ENCODE data around the gene PCDHGA2. TPM values are rescaled to one million over a fixed set of nuclear protein-coding genes. Genes with fewer than 3 reads are reported as not detected.
A peak's percentile ranks its signal among the peaks of the same experiment; 100 is the strongest.
"Not testable (repeated sequence)": the region's sequence is repeated elsewhere in the genome, so short reads cannot be mapped to it uniquely, and the experiment has no call there.

Gene PCDHGA2
- total RNA-seq, 1 donor from 2014 or later: 1.4 TPM

DNA sequence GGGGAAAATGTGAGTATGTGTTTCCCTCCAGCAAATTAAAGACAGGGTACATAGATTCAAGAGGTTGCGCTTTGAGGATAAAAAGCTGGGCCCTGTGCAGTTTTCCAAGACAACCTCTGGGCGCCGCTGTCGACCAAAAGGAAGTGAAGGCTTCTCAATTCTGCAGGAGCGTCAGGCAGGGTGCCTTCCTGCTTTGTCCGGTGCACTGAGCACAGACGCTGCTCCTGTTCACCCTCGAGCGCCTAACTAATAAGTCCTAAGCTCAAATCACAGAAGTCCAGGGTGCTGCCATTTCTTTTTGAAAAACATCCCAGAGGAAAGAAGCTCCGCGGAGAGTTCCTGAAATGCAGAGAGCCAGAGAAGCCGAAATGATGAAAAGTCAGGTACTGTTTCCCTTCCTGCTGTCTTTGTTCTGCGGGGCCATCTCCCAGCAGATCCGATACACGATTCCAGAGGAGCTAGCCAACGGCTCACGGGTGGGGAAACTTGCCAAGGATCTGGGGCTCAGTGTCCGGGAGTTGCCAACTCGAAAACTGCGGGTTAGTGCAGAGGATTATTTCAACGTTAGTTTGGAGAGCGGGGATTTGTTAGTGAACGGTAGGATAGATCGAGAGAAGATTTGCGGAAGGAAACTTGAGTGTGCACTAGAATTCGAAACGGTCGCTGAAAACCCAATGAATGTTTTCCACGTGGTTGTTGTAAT lies 11.5 kb downstream of the PCDHGA2 start, which contains the start of gene PCDHGB1:
Gene PCDHGB1 (plus strand): TSS at position 183 of the 703 bp plus-strand sequence. CDS start 162 bp downstream, at position 345.
- DNase-seq: peak; percentile 62

DNA sequence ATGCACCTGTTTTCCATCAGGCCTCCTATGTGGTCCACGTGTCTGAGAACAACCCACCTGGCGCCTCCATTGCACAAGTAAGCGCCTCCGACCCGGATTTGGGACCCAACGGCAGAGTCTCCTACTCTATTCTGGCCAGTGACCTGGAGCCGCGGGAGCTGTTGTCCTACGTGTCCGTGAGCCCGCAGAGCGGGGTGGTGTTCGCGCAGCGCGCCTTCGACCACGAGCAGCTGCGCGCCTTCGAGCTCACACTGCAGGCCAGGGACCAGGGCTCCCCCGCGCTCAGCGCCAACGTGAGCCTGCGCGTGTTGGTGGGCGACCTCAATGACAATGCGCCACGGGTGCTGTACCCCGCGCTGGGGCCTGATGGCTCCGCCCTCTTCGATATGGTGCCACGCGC lies 13.0 kb downstream of the PCDHGA2 start:
- no peak for DNase-seq

DNA sequence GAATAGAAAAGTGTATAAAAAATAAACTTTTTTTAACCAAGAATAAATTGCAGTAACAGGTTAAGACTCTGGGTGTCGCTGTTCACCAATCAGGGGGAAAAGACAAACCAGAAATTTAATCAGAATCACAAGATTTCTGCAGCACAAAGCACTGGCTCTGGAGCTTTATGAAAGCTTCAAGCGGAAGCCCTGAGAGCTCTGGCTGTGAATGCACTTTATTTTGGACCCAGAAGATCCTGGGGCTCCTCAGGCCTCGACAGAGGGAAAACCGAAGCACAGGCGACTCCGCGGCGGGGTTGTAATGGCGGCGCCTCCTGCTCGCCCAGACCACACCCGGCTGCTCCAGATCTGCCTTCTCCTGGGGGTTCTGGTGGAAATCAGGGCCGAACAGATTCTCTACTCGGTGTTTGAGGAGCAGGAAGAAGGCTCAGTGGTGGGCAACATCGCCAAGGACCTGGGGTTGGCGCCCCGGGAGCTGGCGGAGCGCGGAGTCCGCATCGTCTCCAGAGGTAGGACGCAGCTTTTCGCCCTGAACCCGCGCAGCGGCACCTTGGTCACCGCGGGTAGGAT lies 16.4 kb downstream of the PCDHGA2 start, which contains the start of gene PCDHGA4:
Gene PCDHGA4 (plus strand): TSS at position 122 of the 570 bp plus-strand sequence. CDS start 87 bp downstream, at position 209.
- peak; percentile 51 for DNase-seq

DNA sequence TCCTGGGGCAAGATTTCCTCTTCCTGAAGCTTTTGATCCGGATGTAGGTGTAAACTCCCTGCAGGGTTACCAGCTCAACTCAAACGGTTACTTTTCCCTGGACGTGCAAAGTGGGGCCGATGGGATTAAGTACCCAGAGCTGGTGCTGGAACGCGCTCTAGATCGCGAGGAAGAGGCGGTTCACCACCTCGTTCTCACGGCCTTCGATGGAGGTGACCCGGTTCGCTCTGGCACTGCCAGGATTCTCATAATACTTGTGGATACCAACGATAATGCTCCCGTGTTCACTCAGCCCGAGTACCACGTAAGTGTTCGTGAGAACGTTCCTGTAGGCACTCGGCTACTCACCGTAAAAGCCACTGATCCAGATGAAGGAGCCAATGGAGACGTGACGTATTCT lies 17.1 kb downstream of the PCDHGA2 start:
- no peak for DNase-seq

DNA sequence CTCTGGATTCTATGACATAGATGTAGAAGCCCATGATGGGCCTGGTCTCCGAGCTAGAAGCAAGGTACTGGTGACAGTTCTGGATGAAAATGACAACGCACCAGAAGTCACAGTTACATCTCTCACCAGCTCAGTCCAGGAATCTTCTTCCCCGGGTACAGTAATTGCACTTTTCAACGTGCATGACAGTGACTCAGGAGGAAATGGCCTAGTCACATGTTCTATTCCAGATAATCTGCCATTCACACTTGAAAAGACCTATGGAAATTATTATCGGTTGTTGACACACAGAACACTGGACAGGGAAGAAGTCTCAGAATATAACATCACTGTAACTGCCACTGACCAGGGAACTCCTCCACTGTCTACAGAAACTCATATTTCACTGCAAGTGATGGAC lies 17.6 kb downstream of the PCDHGA2 start:
- no peak for DNase-seq

DNA sequence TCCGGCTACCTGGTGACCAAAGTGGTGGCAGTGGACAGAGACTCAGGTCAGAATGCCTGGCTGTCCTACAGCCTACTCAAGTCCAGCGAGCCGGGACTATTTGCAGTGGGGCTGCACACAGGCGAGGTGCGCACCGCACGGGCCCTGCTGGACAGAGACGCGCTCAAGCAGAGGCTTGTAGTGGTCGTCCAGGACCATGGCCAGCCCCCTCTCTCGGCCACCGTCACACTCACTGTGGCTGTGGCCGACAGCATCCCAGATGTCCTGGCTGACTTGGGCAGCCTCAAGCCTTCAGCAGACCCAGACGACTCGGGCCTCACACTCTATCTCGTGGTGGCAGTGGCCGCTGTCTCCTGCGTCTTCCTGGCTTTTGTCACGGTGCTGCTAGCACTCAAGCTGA lies 18.4 kb downstream of the PCDHGA2 start:
- no peak for DNase-seq

DNA sequence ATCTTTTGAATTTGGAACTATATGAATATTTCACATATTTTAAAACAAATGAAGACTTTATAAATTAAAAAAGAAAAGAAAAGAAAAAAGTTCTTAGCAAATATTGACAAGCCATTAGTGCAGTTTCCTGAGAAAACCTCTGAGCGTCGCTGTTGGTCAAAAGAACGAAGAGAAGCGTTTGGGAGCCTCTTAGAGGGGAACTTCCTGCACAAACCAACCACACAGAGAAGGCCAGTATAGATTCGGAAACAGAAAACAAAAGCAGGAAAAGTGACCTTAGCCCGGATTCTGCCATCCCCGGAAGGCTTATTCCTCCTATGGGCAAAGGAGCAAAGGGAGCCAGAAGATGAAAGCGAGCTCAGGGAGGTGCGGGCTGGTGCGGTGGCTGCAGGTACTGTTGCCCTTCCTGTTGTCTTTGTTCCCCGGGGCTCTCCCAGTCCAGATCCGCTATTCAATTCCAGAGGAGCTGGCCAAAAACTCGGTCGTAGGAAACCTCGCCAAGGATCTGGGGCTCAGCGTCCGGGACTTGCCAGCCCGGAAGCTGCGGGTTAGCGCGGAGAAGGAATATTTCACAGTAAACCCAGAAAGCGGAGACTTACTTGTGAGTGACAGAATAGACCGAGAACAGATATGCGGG lies 21.3 kb downstream of the PCDHGA2 start, which contains the start of gene PCDHGB2:
Gene PCDHGB2 (plus strand): TSS at position 205 of the 637 bp plus-strand sequence. CDS start 142 bp downstream, at position 347.
- DNase-seq: peak; percentile 70

DNA sequence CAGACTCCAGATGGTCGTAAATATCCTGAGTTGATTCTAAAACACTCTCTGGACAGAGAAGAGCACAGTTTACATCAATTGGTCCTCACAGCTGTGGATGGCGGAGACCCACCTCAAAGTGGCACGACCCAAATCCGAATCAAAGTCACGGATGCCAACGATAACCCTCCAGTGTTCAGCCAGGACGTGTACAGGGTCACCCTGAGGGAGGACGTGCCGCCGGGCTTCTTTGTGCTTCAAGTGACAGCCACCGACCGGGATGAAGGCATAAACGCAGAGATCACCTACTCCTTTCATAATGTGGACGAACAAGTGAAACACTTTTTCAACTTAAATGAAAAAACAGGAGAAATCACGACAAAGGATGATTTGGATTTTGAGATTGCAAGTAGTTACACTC lies 22.1 kb downstream of the PCDHGA2 start:
- no peak for DNase-seq

DNA sequence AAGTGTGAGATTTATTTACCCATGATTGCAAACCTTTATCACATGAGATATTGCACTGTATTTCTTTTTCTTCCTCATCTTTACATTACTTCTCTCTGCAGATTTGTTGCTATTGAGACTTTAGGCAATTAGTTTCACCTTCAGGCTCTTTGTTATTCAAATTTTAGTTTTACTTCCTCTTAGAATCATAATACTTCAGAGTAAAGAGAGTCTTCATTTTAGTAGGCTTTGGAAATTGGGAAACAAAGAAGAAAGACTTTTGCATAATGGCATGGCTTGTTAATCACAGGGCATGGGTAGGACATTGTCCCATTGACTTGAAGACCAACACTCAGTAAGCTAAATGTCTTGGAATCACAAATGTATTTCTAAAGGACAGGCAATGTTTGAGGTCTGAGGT lies 24.2 kb downstream of the PCDHGA2 start:
- DNase-seq: no peak

DNA sequence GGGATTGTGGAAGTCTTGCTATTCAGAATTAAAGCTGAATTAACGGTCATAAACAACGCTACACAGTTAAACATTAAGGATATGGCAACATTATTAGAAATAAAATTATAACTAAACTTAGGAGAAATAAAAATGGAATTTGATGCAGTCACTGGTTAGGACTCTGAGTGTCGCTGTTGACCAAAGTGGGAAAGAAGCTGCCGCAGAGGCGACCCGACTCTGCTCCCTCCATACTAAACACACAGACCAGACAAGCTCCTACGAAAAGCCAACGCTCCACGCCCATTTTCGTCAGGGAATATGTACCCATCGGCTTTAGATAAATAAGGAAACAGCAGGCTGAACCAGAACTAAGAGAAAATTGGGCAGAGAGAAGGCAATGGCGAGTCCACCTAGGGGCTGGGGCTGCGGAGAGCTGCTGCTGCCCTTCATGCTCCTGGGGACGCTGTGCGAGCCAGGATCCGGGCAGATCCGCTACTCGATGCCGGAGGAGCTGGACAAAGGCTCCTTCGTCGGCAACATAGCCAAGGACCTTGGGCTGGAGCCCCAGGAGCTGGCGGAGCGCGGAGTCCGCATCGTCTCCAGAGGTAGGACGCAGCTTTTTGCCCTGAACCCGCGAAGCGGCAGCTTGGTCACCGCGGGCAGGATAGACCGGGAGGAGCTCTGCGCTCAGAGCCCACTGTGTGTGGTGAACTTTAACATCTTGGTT lies 25.5 kb downstream of the PCDHGA2 start, which contains the start of gene PCDHGA5:
Gene PCDHGA5 (plus strand): TSS at position 211 of the 709 bp plus-strand sequence. CDS start 169 bp downstream, at position 380.
- peak; percentile 32 for DNase-seq

DNA sequence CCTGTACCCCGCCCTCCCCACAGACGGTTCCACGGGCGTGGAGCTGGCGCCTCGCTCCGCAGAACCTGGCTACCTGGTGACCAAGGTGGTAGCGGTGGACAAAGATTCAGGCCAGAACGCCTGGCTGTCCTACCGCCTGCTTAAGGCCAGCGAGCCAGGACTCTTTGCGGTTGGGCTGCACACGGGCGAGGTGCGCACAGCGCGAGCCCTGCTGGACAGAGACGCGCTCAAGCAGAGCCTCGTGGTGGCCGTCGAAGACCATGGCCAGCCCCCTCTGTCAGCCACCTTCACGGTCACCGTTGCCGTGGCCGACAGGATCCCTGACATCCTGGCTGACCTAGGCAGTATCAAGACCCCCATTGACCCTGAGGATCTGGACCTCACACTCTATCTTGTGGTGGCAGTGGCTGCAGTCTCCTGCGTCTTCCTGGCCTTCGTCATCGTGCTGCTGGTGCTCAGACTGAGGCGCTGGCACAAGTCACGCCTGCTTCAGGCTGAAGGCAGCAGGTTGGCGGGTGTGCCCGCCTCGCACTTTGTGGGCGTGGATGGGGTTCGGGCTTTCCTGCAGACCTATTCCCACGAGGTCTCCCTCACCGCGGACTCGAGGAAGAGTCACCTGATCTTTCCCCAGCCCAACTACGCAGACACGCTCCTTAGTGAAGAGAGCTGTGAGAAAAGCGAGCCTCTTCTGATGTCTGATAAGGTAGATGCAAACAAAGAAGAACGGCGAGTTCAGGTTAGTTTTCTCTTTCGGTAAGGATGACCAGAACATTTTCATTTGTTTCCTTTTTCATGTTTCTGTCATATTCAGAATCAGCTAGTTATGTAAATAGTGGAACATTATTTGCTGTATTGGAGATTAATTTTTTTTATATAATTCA lies 27.7 kb downstream of the PCDHGA2 start:
- DNase-seq: no peak

DNA sequence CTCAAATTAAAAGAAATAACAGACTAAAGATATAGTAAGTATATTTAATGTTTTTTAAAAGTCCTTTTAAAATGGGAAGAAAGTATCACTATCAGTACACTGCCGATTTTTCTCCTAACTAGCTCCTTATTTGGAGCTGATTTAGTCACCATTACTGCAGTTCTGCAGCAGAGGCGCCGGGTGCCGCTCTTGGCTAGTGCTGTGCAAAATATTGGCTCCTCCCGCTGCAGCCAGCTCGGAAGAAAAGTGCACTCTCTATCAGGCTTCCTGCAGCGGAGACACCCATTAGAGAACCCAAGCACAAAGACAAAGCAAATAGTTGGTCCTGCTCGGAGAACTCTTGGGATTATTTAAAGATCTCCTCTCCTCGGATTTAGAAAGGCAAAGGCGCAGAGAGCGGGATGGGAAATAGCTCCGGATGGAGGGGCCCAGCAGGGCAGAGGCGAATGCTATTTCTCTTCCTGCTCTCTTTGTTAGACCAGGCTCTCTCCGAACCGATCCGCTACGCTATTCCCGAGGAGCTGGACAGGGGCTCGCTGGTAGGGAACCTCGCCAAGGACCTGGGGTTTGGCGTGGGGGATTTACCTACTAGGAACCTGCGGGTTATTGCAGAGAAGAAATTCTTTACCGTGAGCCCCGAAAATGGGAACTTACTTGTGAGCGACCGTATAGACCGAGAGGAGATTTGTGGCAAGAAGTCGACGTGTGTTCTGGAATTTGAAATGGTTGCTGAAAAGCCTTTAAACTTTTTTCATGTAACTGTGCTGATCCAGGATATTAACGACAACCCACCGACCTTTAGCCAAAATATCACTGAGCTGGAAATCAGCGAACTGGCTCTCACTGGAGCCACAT lies 31.7 kb downstream of the PCDHGA2 start, which contains the start of gene PCDHGB3:
Gene PCDHGB3 (plus strand): TSS at position 249 of the 855 bp plus-strand sequence. CDS start 153 bp downstream, at position 402.
- DNase-seq: peak; percentile 72

DNA sequence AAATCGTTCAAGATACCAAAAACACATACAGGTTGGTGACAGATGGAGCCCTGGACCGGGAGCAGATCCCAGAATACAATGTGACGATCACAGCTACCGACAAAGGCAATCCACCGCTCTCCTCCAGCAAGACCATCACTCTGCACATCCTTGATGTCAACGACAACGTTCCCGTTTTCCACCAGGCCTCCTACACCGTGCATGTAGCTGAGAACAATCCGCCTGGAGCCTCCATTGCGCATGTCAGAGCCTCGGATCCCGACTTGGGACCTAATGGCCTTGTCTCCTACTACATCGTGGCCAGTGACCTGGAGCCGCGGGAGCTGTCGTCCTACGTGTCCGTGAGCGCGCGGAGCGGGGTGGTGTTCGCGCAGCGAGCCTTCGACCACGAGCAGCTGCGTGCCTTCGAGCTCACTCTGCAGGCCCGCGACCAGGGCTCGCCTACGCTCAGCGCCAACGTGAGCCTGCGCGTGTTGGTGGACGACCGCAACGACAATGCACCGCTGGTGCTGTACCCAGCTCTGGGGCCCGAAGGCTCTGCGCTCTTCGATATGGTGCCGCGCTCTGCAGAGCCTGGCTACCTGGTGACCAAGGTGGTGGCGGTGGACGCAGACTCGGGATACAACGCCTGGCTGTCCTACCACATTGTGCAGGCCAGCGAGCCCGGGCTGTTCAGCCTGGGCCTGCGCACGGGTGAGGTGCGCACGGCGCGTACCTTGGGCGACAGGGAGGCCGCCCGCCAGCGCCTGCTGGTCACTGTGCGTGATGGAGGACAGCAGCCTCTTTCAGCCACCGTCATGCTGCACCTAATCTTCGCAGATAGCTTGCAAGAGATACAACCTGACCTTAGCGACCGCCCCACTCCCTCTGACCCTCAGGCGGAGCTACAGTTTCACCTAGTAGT lies 33.3 kb downstream of the PCDHGA2 start:
- no peak for DNase-seq

DNA sequence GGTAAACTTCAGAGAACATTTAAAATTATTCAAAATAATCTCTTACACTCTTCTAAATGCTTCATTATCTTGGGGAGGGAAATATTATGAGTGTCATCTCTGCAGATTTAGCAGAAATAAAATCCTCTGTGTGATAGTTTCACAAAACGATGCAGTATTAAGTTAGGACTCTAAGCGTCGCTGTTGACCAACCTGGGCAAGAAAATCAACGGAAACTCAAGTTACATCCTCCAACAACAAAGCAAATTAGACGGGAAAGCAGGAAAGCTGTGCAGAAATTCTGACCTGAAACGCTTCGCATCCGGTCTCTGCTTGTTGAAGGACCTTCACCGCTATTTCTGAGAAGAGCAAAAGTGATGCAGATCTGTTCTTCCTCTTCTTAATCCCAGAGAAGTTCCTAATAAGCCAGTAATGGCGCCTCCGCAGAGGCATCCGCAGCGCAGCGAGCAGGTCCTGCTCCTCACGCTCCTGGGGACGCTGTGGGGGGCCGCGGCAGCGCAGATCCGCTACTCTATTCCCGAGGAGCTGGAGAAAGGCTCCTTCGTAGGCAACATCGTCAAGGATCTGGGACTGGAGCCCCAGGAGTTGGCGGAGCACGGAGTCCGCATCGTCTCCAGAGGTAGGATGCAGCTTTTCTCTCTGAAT lies 35.2 kb downstream of the PCDHGA2 start, which contains the start of gene PCDHGA6:
Gene PCDHGA6 (plus strand): TSS at position 219 of the 645 bp plus-strand sequence. CDS start 193 bp downstream, at position 412.
- DNase-seq: peak; percentile 56

DNA sequence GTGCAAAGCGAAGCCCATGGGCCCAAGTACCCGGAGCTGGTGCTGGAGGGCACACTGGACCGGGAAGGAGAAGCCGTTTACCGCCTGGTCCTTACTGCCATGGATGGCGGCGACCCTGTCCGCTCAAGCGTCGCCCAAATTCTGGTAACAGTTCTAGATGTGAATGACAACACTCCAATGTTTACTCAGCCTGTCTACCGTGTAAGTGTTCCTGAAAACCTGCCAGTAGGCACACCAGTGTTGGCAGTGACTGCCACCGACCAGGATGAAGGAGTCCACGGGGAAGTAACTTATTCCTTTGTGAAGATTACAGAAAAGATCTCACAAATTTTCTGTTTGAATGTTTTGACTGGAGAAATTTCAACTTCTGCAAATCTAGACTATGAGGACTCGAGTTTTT lies 36.1 kb downstream of the PCDHGA2 start:
- no peak for DNase-seq

DNA sequence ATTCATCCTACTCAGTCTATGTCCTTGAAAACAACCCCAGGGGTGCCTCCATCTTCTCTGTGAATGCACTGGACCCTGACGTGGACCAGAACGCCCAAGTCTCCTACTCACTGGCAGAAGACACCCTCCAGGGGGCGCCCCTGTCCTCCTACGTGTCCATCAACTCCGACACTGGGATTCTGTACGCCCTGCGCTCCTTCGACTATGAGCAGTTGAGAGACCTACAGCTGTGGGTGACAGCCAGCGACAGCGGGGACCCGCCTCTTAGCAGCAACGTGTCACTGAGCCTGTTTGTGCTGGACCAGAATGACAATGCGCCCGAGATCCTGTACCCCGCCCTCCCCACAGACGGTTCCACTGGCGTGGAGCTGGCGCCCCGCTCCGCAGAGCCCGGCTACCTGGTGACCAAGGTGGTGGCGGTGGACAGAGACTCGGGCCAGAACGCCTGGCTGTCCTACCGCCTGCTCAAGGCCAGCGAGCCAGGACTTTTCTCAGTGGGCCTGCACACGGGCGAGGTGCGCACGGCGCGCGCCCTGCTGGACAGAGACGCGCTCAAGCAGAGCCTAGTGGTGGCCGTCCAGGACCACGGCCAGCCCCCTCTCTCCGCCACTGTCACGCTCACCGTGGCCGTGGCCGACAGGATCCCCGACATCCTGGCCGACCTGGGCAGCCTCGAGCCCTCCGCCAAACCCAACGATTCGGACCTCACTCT lies 37.0 kb downstream of the PCDHGA2 start:
- DNase-seq: not testable (repeated sequence)

DNA sequence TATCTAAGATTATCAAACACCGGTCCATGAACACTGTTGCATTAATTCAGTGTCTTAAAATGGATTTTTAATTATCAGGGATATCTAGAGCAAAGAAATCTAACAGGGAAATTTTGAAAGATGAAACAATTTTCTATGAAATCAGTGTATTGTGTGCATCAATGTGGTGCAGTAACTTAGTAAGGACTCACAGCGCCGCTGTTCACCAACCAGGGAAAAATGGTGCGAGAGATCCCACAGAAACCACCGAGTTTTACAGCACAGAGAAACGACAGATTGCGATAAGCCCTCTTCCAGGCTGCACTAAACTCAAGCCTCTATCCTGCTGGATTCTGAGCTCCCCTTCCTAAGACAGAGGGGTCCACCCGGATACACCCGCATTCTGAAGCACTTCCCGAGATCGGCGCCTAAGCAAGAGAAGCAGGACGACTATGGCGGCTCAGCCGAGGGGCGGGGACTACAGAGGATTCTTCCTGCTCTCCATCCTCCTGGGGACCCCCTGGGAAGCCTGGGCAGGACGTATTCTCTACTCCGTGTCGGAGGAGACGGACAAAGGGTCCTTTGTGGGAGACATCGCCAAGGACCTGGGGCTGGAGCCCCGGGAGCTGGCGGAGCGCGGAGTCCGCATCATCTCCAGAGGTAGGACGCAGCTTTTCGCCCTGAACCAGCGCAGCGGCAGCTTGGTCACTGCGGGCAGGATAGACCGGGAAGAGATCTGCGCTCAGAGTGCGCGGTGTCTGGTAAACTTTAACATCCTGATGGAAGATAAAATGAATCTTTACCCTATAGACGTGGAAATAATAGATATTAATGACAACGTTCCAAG lies 44.1 kb downstream of the PCDHGA2 start, which contains the start of gene PCDHGA7:
Gene PCDHGA7 (plus strand): TSS at position 274 of the 826 bp plus-strand sequence. CDS start 158 bp downstream, at position 432.
- peak; percentile 53 for DNase-seq
